NCI-H69 (cell line): ENCODE measurements around the gene KHK.
A peak's percentile ranks its signal among the peaks of the same experiment; 100 is the strongest.
"Not testable (repeated sequence)": the region's sequence is repeated elsewhere in the genome, so short reads cannot be mapped to it uniquely, and the experiment has no call there.

Source experiments
- DNase-seq: peaks from one replicate; lab custom pipeline; 2025; lab: John Stamatoyannopoulos, UW

The KHK gene

GRCh38 chr2:27059141-27059820, 27.3 kb upstream of the KHK start:
- DNase-seq = no peak

GRCh38 chr2:27060323-27060722, 26.2 kb upstream of the KHK start:
- no peak for DNase-seq

- no peak for DNase-seq
Measured at GRCh38 chr2:27065128-27065527, 21.4 kb upstream of the KHK start.

DNA sequence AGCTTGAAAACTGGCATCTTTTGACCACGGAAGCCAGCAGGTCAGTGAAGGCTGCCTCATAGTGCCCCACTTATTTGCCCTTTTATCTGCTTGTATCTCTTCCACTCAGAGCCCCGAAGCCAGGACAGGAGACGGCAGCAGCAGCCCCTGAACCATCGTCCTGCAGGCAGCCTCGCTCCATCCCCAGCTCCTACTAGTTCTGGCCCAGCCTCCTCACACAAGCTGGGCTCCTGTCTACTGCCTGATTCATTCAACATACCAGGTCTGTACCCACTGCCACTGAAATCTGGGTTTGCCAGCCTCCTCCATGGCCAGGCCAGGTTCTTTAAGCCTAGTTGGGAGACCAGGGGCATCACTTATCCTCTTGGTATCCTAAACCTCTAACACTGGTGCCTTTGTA, 19.2 kb upstream of the KHK start:
- no peak for DNase-seq

DNA sequence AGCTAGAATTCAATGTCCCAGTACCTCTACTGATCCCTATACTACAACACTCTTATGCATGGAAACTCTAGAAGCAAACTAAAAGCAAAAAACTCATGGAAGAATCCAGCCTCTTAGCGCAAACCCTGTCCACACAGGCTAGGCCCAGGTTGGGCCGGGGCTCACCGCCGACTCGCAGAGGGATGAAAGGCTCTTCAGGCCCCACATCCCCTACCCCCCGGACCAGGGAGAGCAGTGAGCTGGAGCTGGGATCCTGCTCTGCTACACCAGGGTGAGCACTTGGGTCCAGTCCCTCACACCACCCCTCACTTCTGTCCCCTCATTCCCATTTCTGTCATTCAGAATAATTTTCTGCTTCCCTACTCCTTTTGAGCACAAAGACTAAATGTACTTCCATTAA, 17.1 kb upstream of the KHK start:
- DNase-seq = no peak

GRCh38 chr2:27069961-27070618, 16.5 kb upstream of the KHK start:
- no peak for DNase-seq

DNA sequence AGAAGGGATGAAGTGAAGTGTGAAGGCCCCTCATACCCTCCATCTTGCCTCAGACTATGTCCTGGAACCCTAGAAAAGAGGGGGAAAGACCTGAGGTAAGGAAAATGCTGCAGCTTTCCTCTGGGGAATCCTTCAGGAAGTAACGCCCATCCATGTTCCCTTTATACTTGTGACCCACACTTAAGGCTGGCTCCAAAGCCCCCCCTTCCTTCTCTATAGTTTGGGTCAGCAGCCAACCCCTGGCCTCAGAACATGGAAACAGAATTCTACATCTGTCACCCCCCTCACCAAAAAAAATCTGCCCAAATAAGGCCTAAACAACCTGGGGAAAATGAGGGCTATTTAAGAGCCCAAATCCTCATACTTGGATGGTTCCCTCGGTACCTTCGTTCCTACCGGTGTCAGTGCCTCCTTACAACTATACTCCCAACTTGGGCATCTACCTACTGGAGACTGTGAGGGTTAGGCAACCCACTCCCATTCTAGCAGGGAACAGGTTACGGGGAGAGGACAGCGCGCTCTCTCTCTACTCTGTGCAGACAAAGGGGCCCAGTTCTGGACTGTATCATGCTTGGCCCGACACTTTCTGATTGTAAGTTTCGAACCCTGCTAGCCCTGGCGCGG, 15.8 kb upstream of the KHK start:
- no peak for DNase-seq

- DNase-seq = peak; percentile 92
Measured at GRCh38 chr2:27071277-27071989, 15.1 kb upstream of the KHK start, which contains the start of gene OST4. TSS of gene OST4 (minus strand) at chr2:27071654.

DNA sequence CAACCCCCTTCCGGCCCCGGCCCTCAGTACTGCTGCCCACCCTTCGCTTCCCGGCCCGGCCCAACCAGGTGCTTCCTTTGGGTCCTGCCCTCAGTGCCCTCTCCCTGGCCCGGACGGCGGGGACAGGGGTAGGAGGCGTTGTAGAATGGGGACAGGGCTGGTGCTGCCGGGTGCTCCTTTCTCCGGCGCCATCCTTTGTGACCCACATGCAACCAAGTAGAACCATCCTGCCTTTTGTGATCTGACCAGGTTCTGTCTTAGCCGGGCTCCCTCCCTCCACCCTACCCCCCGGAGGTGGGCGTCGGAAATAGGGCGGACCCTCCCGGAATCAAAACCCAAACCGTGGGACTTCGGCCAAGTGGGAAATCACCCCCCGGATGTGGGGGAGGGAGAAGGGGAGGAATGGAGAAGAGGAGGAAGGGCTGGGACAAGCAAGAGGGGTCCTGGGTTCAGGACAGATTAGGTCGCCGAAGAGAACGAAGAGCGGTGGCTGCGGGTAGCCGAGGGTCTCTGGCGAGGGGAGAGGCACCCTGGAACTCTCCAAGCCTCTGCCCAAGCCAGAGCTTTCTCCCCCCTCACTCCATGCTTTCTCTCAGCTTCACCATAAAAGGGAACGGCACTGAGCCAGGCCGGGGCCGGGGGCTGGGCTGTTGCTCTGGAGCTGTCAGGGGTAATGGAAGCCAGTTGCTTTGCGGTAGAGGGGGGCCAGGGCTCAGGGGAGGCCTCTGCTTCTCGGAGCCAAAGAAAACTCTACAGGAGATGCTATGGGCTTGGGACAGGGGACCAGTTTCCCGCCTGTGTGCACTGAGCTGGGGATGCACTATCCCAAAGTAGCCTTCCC, 14.4 kb upstream of the KHK start:
- peak; percentile 37 for DNase-seq

GRCh38 chr2:27072920-27073319, 13.7 kb upstream of the KHK start:
- DNase-seq = no peak

DNA sequence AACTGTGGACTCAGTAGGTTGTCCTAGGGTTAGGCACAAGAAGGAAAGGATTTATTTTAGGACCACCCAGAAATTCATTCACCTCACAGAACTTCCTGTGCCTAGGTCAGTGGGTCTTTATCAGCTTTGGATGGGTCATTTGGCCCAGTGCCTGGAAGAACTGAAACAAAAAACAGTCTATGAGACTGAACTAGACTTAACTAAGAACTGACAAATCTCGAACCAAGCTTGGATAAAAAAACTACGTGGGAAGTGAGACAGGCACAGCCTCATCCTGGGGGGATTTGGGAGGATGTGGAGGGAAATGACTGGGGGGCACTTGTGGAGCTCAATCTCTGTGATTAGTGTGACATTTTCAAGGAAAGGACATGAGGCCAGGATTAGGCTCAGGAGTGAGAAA, 12.8 kb upstream of the KHK start:
- no peak for DNase-seq

DNA sequence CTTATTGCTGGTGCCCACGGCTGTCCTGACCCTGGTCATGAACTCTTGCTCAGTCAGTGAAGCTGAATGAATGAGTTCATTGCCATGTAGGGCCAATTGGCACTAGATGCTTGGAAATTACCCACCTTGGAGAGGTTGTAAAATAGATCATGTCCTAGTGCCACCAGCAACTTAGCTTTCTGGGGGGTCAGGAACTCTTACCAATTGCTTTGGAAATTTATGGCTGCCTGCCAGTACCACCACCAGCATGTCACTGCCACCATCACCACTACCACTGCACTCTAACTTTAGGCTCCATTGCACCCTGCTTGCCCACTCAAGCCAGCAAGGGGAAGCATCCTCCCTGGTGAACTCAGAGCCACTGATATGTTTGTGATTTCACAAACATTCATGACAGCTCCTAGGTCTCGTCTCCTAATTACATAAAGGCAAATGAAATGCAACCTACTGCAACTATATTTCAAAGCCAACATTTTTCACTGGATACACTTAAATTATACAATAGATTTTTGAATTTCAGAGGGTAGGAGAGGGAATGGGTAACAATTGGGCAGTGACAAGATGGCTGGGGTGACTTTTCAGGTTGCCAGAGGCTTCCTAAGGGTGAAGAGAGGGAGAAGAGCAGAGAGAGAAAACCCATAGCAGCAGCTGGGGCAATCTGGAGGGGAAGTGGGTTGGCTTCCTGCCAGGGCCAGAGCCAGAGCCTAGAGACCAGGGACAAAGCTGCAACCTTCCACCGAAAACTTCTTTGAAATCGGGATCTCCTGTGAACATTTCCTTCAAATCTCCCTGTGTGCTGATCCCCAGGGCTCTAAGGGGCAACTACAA, 11.6 kb upstream of the KHK start:
- DNase-seq = peak; percentile 52

DNA sequence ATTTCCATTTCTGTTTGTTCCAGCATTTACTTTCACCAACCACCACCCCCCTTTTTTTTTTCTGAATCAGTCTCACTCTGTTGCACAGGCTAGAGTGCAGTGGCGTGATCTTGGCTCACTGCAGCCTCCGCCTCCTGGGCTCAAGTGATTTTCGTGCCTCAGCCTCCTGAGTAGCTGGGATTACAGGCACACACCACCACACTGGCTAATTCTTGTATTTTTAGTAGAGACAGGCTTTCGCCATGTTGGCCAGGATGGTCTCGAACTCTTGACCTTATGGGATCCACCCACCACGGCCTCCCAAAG, 11.1 kb upstream of the KHK start:
- not testable (repeated sequence) for DNase-seq

- DNase-seq = no peak
Measured at GRCh38 chr2:27076323-27076722, 10.2 kb upstream of the KHK start.

DNA sequence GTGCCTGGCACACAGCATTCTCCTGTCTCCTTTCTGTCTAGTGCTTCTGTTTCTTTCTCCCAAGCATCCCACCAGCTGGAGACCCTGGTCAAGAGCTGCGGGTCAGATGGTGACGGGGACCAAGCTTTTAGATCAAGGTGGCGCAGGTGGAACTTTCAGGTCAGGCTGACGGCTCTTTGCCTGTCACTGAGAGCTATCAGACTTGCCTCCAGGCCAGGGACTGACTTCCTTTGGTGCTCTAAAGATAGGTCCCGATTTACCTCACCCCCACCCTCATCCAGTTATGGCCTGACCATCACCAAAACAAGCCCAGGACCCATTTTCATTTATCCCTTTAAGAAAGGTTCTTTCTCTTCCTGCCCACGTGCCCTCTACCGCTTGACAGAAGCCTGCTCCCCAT, 9.3 kb upstream of the KHK start:
- no peak for DNase-seq

DNA sequence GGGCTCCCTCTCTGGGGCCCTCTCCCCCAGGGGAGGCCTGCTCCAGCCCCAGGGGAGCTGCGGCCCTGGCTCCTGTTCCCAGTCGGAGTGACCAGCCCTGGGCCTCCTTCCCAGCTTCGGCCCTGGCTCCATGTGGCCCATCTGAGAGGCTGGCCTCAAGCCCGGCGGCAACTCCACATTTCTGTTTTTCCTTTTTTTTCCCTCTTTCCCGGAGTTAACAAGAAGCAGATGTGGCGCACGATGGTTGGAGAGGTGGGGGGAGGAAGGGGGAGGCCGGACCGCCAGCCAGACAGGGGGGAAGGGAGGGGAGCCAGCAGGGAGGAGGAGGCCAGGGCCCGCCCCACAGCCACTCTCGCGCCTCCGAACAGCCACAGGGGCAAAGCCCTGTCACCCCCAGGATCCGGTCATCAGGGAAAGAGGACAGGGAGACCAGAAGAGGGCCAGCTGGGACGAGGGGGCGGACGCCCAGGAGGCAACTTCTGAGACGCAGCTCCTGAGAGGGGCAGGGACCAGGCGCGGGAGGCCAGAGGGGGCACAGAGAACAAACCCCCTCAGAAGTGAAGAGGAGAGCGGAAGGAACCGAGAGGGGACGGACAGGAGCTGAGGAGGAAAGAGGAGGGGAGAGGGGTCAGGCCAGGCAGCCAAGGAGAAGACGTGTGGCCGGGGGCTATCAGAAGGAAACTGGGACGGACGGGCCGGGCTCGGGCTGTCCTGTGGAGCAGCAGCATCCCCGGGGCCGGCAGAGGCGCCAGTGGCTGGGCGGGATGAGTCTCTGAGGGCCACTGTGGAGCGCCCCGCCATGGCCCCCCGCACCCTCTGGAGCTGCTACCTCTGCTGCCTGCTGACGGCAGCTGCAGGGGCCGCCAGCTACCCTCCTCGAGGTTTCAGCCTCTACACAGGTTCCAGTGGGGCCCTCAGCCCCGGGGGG, 8.0 kb upstream of the KHK start, which contains the start of gene EMILIN1:
Gene EMILIN1, plus strand, starts transcription at position 349 of the 928 bp plus-strand sequence. Its CDS starts 451 bp downstream, at position 800.
- no peak for DNase-seq

- DNase-seq = no peak
Measured at GRCh38 chr2:27079233-27080139, 7.1 kb upstream of the KHK start.

- DNase-seq = no peak
Measured at GRCh38 chr2:27080140-27080469, 6.5 kb upstream of the KHK start.

DNA sequence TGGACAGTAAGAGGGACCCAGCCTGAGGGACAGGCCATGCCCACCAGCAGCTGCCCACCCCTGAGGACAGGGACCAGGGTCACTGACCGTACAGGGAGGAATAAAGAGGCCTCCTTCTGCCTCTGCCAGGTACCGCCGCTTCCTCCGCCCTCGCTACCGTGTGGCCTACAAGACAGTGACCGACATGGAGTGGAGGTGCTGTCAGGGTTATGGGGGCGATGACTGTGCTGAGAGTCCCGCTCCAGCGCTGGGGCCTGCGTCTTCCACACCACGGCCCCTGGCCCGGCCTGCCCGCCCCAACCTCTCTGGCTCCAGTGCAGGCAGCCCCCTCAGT, 6.0 kb upstream of the KHK start:
- no peak for DNase-seq
